Activated effector memory CD4-positive, alpha-beta T cell treated with anti-CD3 and anti-CD28 coated beads, Interleukin-2, amount 50 U/mL, for 16 hours (primary cell): ENCODE measurements around the gene GCC2.
"Not testable (repeated sequence)": the region's sequence is repeated elsewhere in the genome, so short reads cannot be mapped to it uniquely, and the experiment has no call there.

ENCODE experiments used
- DNase-seq: peaks from one replicate; pipeline ENCODE4 v3.0.0-alpha.2; 2020

GCC2 gene

DNA sequence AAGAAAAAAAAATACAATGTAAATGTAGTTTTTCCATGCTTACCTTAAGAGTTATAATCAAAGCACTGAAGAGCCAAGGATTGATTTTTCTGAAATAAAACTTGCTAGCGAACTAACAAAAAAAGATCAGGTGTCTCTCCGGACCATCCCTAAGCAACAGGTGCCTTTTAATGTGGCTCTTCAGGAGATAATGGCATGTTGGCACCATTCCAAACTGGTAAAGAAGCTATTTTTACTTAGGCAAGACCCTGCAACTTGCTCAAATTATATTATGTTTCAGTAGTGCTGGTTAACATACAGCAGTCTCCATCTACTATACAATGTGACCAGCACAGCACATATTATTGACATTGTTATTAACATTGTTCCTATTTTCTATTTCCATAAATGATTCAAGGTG is 2.3 kb upstream of the GCC2 start:
- no peak for DNase-seq

DNA sequence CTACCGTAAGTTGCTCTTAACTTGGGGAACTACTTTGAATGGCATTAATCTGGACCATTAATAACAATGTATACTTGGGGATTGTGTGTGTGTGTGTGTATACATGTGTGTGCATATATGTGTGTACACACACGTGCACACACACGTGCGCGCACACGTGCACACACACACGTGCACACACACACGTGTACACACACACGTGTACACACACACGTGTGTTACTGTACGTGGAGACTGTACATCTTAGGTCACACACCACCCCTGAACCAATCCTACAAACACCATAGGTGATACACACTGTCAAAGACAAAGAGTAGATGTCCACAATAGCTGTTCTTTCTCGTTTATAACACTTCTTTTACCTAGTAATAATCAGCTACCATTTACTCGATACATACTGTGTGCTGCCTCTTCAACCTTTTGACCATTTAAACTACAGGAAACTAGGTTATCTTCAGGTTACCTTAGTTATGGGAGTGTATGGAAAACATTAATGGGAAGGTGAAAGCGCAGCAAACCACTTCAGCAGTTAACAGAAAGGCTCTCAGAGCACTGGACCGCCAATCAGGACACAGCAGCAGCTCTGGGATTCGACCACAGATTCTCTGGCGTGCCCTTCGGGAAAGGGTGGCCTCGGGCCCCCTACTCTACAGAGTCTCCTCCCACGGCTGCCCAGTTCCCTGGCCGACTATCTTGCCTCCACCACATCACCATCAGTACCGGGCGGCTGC is 894 bp upstream of the GCC2 start:
- no peak for DNase-seq

DNA sequence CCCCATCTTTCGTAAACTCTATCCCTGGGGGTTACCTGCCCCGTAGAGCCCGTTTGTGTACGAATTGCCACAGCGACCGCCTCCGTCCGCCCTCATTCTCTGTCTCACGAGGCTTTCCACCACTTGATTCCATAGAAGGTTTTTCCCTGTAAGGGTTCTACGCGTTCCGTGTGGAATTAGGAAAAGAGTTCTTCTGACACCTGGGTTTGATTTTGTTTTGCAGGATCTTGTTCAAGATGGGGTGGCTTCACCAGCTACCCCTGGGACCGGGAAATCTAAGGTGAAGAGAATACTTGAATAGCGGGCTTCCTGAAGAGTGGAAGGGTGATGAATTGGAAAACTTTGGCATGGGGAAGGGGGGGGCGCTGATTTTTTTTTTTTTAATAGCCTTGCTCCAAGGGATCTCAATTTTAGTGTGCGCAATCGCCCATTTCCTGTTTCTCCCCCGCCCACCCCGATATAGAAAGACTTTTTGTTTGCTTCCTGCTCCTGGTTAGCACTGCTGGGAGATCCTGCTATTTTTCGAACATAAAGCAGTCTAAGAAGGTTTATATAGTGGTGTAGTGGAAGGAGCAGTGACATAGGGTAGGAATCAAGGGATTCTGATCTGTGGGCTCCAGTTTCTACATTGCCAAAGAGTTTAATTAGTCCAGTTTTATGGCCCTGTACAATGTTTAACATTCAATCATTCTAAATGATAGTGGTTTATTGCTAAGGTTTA is 564 bp downstream of the GCC2 start:
- peak; percentile 79 for DNase-seq

DNA sequence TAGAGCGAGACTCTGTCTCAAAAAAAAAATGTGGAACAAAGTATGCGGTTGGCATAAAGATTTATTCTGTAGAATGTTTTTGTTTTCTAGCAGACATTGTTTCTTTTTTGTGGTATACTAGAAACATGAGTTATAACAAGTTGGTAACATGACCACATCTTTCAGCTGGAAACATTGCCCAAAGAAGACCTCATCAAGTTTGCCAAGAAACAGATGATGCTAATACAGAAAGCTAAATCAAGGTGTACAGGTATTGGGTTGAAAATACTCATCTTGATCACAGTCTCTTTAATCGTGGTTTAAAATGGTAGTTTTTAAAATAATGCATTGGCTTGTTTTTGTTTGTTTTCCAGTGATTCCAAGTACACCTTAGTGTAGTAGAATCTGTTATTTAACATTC is 1.9 kb downstream of the GCC2 start:
- no peak for DNase-seq

DNA sequence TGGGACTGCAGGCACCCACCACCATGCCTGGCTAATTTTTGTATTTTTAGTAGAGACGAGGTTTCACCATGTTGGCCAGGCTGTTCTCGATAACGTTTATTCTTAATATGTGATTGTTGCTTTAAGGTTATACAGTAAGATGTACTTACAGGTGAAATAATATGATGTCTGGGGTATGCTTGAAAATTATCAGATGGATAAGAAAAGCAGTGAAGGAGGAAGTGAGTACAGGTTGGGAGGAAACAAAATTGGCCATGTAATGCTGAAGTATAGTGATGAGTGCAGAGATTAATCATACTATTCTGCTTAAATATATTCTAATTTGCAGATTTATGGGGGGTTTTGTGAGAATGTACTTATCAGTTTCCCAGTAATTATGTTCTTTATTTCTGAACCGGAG is 3.0 kb downstream of the GCC2 start:
- no peak for DNase-seq

DNA sequence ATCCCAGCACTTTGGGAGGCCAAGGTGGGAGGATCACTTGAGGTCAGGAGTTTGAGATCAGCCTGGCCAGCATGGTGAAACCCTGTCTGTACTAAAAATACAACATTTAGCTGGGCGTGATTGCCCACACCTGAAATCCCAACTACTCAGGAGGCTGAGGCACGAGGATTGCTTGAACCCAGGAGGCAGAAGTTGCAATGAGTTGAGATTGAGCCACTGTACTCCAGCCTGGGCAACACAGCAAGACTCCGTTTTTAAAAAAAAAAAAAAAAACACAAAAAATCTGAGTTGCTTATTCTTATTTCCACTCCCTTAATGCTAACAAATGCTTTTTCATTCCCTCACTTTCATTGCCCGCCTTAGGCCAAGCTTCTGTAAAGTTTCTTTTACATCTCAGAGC is 4.5 kb downstream of the GCC2 start:
- not testable (repeated sequence) for DNase-seq

DNA sequence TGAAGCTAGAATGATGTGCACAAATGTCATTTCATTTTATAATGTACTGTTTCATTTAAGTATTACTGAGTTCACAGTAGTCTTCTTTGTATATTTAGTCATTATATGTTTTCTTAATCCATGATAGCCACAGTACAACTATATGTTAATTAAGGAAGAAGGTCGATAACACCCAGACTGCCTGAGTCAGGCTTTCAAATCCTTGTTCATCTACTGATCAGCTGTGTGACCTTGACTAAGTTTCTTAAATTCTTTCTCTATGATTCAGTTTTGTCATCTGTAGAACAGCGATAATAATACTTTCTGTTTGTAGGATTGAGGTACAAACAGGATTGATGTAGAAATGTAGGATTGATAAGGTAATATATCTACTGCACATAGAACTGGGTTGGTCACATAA is 5.4 kb downstream of the GCC2 start:
- no peak for DNase-seq

DNA sequence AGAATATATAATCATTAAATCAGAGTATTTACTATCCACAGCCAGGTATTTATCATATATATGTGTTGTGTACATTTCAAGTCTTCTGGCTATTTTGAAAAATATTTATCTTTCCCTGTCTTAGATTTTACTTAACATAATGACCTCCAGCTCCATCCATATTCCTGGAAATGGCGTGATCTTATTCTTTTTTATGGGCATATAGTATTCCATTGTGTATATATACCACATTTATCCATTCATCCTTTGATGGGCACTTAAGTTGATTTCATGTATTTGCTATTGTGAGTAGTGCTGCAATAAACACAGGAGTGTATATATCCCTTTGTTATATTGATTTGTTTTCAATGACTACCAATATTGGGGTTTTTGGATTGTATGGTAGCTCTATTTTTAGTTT is 6.6 kb downstream of the GCC2 start:
- no peak for DNase-seq

DNA sequence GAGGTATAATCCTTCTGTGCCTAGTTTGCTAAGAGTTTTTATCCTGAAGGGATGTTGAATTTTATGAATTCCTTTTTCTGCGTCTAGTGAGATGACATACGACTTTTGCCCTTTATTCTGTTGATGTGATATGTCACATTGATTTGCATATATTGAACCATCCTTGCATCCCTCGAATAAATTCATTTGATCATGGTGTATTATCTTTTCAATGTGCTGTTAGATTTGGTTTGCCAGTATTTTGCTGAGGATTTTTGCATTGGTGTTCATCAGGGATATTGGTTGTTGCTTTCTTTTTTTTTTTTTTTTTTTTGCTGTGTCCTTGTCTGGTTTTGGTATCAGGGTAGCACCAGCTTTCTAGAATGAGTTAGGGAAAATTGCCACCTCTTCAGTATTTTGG is 9.1 kb downstream of the GCC2 start:
- DNase-seq = no peak

DNA sequence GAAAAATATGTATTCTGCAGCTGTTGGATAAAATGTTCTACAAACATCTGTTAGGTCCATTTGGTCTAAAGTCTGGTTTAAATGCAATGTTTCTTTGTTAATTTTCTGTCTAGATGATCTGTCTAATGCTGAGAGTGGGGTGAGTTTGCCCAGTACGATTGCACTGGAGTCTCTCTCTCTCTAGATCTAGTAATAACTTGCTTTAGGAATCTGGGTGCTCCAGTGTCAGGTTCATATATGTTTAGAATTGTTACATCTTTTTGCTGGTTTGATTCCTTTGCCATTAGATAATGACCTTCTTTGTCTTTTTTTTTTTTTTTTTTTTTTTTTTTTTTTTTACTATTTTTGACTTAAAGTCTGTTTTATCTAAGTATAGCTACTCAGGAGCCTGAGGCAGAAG is 10.4 kb downstream of the GCC2 start:
- DNase-seq = no peak

DNA sequence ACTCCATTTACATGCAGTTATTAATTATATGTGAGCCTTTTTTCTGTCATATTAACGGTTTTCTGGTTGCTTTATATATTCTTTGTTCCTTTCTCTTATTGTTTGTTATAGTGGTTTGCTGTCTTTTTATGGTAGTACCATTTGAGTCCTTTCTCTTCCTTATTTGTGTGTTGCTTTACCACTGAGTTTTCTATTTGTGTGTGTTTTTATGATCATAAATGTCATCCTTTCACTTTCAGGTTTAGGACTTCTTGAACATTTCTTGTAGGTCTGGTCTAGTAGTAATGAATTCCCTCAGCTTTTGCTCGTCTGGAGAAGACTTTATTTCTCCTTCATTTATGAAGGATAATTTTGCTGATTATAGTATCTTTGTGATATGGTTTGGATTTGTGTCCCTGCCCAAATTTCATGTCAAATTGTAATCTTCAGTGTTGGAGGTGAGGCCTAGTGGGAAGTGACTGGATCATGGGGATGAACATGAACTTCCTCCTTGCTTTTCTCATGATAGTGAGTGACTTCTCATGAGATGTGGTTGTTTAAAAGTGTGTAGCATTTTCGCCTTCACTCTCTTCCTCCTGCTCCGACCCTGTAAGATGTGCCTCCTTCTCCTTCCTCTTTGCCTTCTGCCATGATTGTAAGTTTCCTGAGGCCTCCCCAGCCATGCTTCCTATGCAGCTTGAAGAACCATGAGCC is 11.5 kb downstream of the GCC2 start:
- no peak for DNase-seq

DNA sequence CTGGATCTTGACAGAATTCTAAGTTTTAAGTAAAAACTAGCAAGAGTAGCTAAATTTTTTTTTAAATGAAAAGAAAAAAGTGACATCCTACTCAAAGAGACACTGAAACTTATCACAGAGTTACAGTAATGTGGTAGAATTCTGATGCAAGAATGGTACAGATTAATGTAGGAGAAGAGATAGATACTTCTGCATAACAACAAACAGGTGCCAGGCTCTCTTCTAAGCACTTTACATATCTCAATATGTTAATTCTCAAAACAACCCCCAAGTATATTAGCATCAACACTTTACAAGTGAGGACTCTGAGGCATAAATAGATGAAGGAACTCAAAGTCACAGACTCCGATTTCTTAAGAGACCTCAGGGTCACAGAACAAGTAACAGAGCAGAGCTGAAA is 28.1 kb downstream of the GCC2 start:
- no peak for DNase-seq

DNA sequence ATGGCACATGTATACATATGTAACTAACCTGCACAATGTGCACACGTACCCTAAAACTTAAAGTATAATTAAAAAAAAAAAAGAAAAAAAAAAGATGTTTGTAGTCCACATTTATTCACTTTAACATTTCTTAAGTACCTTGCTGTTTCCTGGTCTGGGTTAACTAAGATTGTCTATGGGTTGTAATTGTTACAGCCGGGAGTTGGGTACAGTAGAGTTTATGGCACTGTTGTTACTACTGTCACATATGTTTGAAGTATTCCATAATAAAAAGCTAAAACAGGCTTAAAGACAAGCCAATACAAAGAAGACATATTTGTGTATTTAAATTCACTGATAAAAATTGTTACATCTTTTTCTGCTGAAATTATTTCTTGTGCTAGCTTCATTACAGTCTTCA is 36.2 kb downstream of the GCC2 start:
- no peak for DNase-seq

DNA sequence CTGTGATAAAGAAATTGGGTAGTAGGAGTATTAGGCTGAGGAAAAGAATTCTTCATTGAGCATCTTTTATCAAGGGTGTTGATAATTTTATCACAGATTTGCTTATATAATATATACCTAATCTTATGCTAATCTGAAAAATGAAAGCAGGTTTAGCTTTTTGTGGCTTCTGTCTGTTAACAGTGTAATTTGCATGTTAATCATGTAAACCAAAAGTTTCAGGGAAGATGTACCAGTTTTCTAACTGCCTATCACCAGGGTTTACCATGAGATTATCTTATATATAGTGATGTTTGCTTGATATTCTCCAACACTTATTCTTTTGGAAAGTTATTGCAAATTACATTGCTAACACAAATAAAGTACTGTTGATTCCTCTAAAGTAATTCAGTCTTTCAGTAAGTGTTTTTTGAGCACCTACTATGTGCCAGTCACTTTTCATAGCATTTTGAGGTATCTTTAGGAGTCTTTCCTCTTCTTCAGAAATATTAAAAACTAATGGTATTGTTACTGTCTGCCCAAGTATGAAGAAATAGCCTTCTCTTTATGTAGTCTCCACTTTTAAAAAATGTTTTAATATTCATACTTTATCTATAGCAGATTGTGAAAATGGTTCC is 41.6 kb downstream of the GCC2 start:
- no peak for DNase-seq

DNA sequence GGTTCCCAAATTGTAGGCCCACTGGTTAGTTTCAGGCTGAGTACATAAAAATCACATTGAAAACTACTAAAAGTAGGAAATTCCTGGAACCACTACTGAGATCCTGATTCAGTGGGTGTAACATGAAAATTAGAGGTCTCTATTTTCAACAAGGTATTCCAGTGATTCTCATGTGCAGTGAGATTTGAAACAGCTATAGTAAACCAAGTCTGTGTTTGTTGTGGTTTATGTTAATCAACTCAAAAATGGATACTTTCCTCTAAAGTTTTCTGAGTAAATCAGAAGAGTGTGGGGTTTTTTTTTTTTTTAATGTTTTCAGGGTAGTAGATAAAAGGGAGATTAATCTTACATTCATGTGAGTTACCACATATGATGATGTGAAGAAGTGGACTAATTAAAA is 42.8 kb downstream of the GCC2 start:
- DNase-seq = no peak

DNA sequence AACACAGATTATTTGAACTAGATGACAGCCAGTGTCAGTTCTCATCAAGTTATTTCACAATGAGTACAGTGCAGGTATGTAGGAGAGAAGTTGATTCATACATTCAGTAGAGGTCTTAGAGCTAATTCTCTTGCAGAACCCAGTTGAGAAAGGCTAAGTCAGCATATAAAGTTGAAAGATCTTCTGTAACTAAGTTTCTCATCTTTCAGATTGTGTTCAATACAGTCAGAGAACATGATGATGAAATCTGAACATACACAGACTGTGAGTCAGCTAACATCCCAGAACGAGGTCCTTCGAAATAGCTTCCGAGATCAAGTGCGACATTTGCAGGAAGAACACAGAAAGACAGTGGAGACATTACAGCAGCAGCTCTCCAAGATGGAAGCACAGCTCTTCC is 43.4 kb downstream of the GCC2 start:
- no peak for DNase-seq

DNA sequence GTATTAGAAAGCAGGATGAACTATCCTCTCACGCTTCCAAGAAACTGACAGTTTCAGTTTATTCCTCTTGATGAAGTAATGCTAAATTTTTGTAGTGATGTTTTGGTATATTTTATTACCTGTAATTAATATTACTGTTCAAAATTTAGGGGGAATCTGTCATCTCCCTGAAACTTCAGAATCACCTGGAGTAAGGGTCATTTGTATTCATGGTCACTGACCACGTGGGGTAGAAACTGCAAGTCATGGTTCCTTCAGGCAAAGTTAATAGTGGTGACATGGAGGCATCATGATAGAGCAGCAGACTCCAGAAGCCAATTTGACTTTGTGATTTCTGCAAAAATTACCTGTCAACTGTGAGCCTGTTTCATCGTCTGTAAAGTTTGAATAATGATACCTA is 47.2 kb downstream of the GCC2 start:
- not testable (repeated sequence) for DNase-seq

DNA sequence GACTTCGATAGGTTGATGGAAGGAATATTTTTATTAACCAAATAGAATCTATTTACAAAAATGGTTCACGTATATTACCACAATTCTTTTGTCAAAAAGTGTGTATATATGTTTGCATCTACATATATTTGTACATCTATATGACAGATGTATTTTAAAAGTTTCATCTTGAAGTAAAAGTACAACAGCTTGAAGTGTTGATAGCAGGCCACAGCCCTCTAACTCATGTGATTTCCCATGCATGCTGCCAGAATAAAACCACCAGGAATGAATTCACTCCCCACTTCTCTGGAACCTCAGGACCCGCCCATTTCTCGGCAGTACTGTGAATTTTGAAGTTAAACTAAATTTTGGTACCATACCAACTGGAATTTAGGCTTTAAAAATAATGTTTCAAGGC is 58.6 kb downstream of the GCC2 start:
- not testable (repeated sequence) for DNase-seq

DNA sequence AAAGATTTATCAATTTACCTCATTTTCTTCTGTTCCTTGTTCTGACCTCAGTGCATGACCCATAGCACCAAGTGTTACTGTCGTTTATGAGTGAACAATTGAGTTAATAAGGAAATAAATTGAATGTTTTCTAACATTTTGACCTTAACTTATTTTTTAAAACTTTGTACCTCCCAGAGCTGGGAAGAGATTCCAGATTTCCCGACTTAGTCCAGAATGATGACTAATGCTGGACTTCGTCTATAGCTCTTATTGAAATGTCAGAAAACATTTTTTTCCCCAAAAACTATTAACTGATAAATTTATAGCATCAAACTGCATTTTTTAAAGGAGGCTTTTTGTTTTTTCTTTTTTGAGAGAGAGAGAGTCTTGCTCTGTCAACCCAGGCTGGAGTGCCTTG is 63.4 kb downstream of the GCC2 start:
- not testable (repeated sequence) for DNase-seq

DNA sequence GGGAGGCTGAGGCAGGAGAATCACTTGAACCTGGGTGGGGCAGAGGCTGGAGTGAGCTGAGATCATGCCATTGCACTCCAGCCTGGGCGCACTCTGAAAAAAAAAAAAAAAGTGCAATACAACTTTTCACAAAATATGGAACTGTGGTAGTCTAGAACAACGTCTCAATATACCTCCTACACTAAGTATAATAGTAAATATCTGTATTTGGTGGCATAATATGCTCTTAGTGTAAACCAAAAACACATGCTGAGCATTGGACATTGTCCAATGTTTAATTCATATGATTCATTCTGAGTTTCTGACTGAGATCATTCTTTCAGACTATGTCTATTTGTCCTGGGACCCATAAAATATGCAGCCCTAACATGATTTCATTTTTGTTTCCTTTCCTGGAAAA is 65.5 kb downstream of the GCC2 start:
- not testable (repeated sequence) for DNase-seq

DNA sequence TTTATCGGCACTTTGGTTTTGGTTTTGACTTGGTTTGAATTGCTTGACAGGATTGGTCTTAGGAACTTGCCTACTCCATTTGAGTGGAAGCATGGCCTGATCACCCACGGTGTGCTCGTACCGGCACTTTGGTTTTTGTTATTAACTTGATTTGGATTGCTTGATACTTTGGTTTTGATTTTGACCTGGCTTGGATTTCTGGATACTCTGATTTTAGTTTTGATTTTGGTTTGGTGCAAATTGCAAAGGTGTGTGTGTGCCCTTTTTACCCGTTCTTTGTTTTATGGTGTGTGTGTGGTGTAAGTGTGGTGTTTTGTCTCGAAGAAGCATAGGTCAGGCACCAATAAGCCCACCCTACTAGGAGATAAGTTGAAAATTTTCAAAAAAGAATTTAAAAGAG is 75.7 kb downstream of the GCC2 start:
- DNase-seq = not testable (repeated sequence)

DNA sequence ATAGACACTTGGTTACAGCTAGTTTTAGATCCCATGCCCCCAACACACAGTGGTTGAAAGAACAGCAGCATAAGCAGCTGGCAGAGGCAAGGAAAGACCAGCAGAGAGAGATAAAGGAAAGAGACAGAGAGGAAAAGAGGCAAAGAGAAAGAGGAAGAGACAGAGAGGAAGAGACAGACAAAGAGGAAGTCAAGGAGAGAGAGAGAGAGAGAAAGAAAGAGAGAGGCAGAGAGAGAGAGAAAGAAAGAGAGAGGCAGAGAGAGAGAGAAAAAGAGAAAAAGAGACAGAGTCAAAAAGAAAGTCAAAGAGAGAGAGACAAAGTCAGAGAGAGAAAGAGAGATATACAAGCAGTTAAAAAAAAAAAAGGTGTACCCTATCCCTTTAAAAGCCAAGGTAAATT is 76.3 kb downstream of the GCC2 start:
- not testable (repeated sequence) for DNase-seq

DNA sequence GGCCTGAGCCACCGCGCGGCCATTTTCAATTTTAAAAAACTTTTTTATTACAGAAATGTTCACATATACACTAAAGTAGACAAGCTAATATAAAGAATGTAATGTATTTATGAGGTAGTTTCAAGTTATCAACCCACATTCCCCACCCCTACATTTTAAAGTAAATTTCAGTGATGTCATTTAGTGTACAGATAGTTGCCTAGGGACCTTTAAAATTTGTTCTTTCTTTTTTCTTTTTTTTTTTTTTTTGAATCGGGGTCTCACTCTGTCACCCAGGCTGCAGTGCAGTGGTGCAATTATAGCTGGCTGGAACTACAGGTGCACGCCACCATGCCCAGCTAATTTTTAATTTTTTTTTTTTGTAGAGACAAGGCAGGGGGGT is 82.7 kb downstream of the GCC2 start:
- DNase-seq = no peak
